ENCODE data around the gene KSR1. TPM values are rescaled to one million over a fixed set of nuclear protein-coding genes. Genes with fewer than 3 reads are reported as not detected.

KSR1 gene
- total RNA-seq, 1 donor: 6.5 TPM

GRCh38 chr17:27544350-27545131 is 88.3 kb downstream of the KSR1 start:
- TF ChIP-seq CTCF (IDR thresholded peaks at IDR 0.05; ENCODE audit: extremely low read depth, low read depth, low read length): no peak
- Histone ChIP-seq H4K20me1 (ENCODE audit: insufficient read depth, low read length) (peaks cover 8% of the 10 kb centered on the region), H2AFZ (ENCODE audit: low read length) (no peak overlapping the region), H3K79me2 (ENCODE audit: insufficient read depth, low read length) (no peaks in the 10 kb centered on the region), H3K27ac (ENCODE audit: low read depth, low read length) (no peak overlapping the region), H3K27me3 (ENCODE audit: insufficient read depth, low read length) (peaks cover 29% of the 10 kb centered on the region), H3K36me3 (ENCODE audit: insufficient read depth, low read length) (no peaks in the 10 kb centered on the region), H3K4me3 (ENCODE audit: insufficient read depth, low read length) (no peak overlapping the region), H3K9me3 (ENCODE audit: low read depth, low read length) (no peaks in the 10 kb centered on the region), H3K4me2 (ENCODE audit: insufficient read depth, low read length) (no peak overlapping the region), H3K4me1 (ENCODE audit: insufficient read depth, low read length) (peaks cover 30% of the 10 kb centered on the region)
- peak; percentile 27 for DNase-seq (ENCODE audit: insufficient read length, low spot score, missing footprints)

- no peak for DNase-seq (ENCODE audit: insufficient read length, low spot score, missing footprints)
- Histone ChIP-seq H3K9me3 (ENCODE audit: low read depth, low read length) (no peaks in the 10 kb centered on the region), H3K36me3 (ENCODE audit: insufficient read depth, low read length) (no peaks in the 10 kb centered on the region), H3K79me2 (ENCODE audit: insufficient read depth, low read length) (no peaks in the 10 kb centered on the region), H3K27me3 (ENCODE audit: insufficient read depth, low read length) (peaks cover 29% of the 10 kb centered on the region), H3K4me2 (ENCODE audit: insufficient read depth, low read length) (no peak overlapping the region), H2AFZ (ENCODE audit: low read length) (no peak overlapping the region), H3K4me3 (ENCODE audit: insufficient read depth, low read length) (no peak overlapping the region), H4K20me1 (ENCODE audit: insufficient read depth, low read length) (peaks cover 8% of the 10 kb centered on the region), H3K27ac (ENCODE audit: low read depth, low read length) (no peak overlapping the region), H3K4me1 (ENCODE audit: insufficient read depth, low read length) (peaks cover 21% of the 10 kb centered on the region)
- TF ChIP-seq CTCF (IDR thresholded peaks at IDR 0.05; ENCODE audit: extremely low read depth, low read depth, low read length): no peak
Measured at GRCh38 chr17:27545562-27546229, 89.4 kb downstream of the KSR1 start.

- H3K79me2 ChIP-seq (ENCODE audit: insufficient read depth, low read length): no peaks in the 10 kb centered on the region
- TF ChIP-seq CTCF (IDR thresholded peaks at IDR 0.05; ENCODE audit: extremely low read depth, low read depth, low read length): no peak
- peak overlapping the region; percentile 46 for H3K4me2 ChIP-seq (ENCODE audit: insufficient read depth, low read length)
- no peak overlapping the region for H3K4me3 ChIP-seq (ENCODE audit: insufficient read depth, low read length)
- peaks cover 26% of the 10 kb centered on the region for H3K27me3 ChIP-seq (ENCODE audit: insufficient read depth, low read length)
- DNase-seq (ENCODE audit: insufficient read length, low spot score, missing footprints): peak; percentile 94
- peaks cover 15% of the 10 kb centered on the region for H3K4me1 ChIP-seq (ENCODE audit: insufficient read depth, low read length)
- H2AFZ ChIP-seq (ENCODE audit: low read length): no peak overlapping the region
- H4K20me1 ChIP-seq (ENCODE audit: insufficient read depth, low read length): peaks cover 10% of the 10 kb centered on the region
- no peaks in the 10 kb centered on the region for H3K9me3 ChIP-seq (ENCODE audit: low read depth, low read length)
- H3K36me3 ChIP-seq (ENCODE audit: insufficient read depth, low read length): no peaks in the 10 kb centered on the region
- H3K27ac ChIP-seq (ENCODE audit: low read depth, low read length): no peak overlapping the region
Measured at GRCh38 chr17:27546624-27547300, 90.5 kb downstream of the KSR1 start.

GRCh38 chr17:27547301-27547683 is 91.0 kb downstream of the KSR1 start:
- Histone ChIP-seq H3K4me3 (ENCODE audit: insufficient read depth, low read length) (no peak overlapping the region), H3K36me3 (ENCODE audit: insufficient read depth, low read length) (no peaks in the 10 kb centered on the region), H2AFZ (ENCODE audit: low read length) (no peak overlapping the region), H3K9me3 (ENCODE audit: low read depth, low read length) (no peaks in the 10 kb centered on the region), H3K79me2 (ENCODE audit: insufficient read depth, low read length) (no peaks in the 10 kb centered on the region), H3K27ac (ENCODE audit: low read depth, low read length) (no peak overlapping the region), H3K4me2 (ENCODE audit: insufficient read depth, low read length) (peak overlapping the region; percentile 46), H3K4me1 (ENCODE audit: insufficient read depth, low read length) (peaks cover 21% of the 10 kb centered on the region), H3K27me3 (ENCODE audit: insufficient read depth, low read length) (peaks cover 22% of the 10 kb centered on the region), H4K20me1 (ENCODE audit: insufficient read depth, low read length) (peaks cover 13% of the 10 kb centered on the region)
- TF ChIP-seq CTCF (IDR thresholded peaks at IDR 0.05; ENCODE audit: extremely low read depth, low read depth, low read length): no peak
- DNase-seq (ENCODE audit: insufficient read length, low spot score, missing footprints): no peak

All from osteoblast (primary cell).